ENCODE data around the gene MYEOV.

Gene MYEOV

GRCh38 chr11:69326622-69327219, 32.8 kb downstream of the MYEOV start:
- no peak overlapping the region for H3K4me3 ChIP-seq (ENCODE audit: low read depth, low read length)
- no peak for TF ChIP-seq CTCF (IDR thresholded peaks at IDR 0.05; ENCODE audit: low read depth, low read length)
- no peak for DNase-seq (ENCODE audit: low read depth, low spot score)
- in situ Hi-C loops (cut with HindIII; ENCODE audit: low sequenced_read_pairs): no loop called here

GRCh38 chr11:69327741-69328191, 33.8 kb downstream of the MYEOV start:
- H3K4me3 ChIP-seq (ENCODE audit: low read depth, low read length): no peak overlapping the region
- no peak for DNase-seq (ENCODE audit: low read depth, low spot score)
- in situ Hi-C loops (cut with HindIII; ENCODE audit: low sequenced_read_pairs): no loop called here
- TF ChIP-seq CTCF (IDR thresholded peaks at IDR 0.05; ENCODE audit: low read depth, low read length): no peak

GRCh38 chr11:69328231-69328630, 34.3 kb downstream of the MYEOV start:
- H3K4me3 ChIP-seq (ENCODE audit: low read depth, low read length): no peak overlapping the region
- in situ Hi-C loops (cut with HindIII; ENCODE audit: low sequenced_read_pairs): no loop called here
- no peak for TF ChIP-seq CTCF (IDR thresholded peaks at IDR 0.05; ENCODE audit: low read depth, low read length)
- no peak for DNase-seq (ENCODE audit: low read depth, low spot score)

GRCh38 chr11:69329581-69329980, 35.6 kb downstream of the MYEOV start:
- no peak for DNase-seq (ENCODE audit: low read depth, low spot score)
- no peak overlapping the region for H3K4me3 ChIP-seq (ENCODE audit: low read depth, low read length)
- in situ Hi-C loops (cut with HindIII; ENCODE audit: low sequenced_read_pairs): no loop called here
- TF ChIP-seq CTCF (IDR thresholded peaks at IDR 0.05; ENCODE audit: low read depth, low read length): no peak

GRCh38 chr11:69330330-69330729, 36.4 kb downstream of the MYEOV start:
- DNase-seq (ENCODE audit: low read depth, low spot score): no peak
- H3K4me3 ChIP-seq (ENCODE audit: low read depth, low read length): no peak overlapping the region
- in situ Hi-C loops (cut with HindIII; ENCODE audit: low sequenced_read_pairs): no loop called here
- TF ChIP-seq CTCF (IDR thresholded peaks at IDR 0.05; ENCODE audit: low read depth, low read length): no peak

GRCh38 chr11:69333149-69333710, 39.3 kb downstream of the MYEOV start:
- in situ Hi-C loops (cut with HindIII; ENCODE audit: low sequenced_read_pairs): no loop called here
- H3K4me3 ChIP-seq (ENCODE audit: low read depth, low read length): no peak overlapping the region
- TF ChIP-seq CTCF (IDR thresholded peaks at IDR 0.05; ENCODE audit: low read depth, low read length): no peak
- DNase-seq (ENCODE audit: low read depth, low spot score): no peak
